ENCODE measurements around the gene ARHGEF18. TPM values are rescaled to one million over a fixed set of nuclear protein-coding genes. Genes with fewer than 3 reads are reported as not detected.

The ARHGEF18 gene
- total RNA-seq, 2 experiments from 2014 or later, result 43.6 to 56.4 TPM

GRCh38 chr19:7395360-7396066 lies 46.8 kb downstream of the ARHGEF18 start:
- CTCF ChIA-PET, result interaction anchor here (0.7 to 6.5 kb wide), 7 partner anchors 8 to 173 kb away, joined by 3 to 29 read pairs (median 4); no protein-coding TSS in a partner anchor
- no peak for DNase-seq
- no peaks in the 10 kb centered on the region for H3K27me3 Mint-ChIP-seq
- no peaks in the 10 kb centered on the region for H3K9me3 Mint-ChIP-seq (ENCODE audit: low read depth)
- H3K4me1 Mint-ChIP-seq, result peaks cover 39% of the 10 kb centered on the region
- H3K4me3 Mint-ChIP-seq, result peak overlapping the region; percentile 83
- peak overlapping the region; percentile 75 for H3K27ac Mint-ChIP-seq
- ATAC-seq, result peak; percentile 45
- peaks cover 29% of the 10 kb centered on the region for H3K36me3 Mint-ChIP-seq

- Mint-ChIP-seq H3K27me3 (no peaks in the 10 kb centered on the region), H3K9me3 (ENCODE audit: low read depth) (no peaks in the 10 kb centered on the region), H3K4me1 (peaks cover 39% of the 10 kb centered on the region), H3K4me3 (no peak overlapping the region), H3K27ac (no peak overlapping the region), H3K36me3 (peaks cover 34% of the 10 kb centered on the region)
- CTCF ChIA-PET, result interaction anchor here (1.1 to 6.5 kb wide), 2 partner anchors 44 to 69 kb away, joined by 3 to 29 read pairs; no protein-coding TSS in a partner anchor
- DNase-seq (no peak), ATAC-seq (no peak)
Observed at GRCh38 chr19:7397687-7398086, 49.0 kb downstream of the ARHGEF18 start.

Other genes starting within 250 kb of the ARHGEF18 start
- gene INSR, start 54.5 kb upstream of the ARHGEF18 start, total RNA-seq, result under 1 TPM; 0.20 to 0.63 TPM
- 1 to 10 TPM in 1 of 2 experiments, under 1 TPM in 1; 0.58 to 1.9 TPM for gene PEX11G, start 140.1 kb downstream of the ARHGEF18 start, total RNA-seq
- gene ZNF358, start 167.2 kb downstream of the ARHGEF18 start, total RNA-seq, result 10 to 100 TPM in 1 of 2 experiments, 1 to 10 TPM in 1; 8.9 to 11.3 TPM
- gene MCOLN1, start 173.7 kb downstream of the ARHGEF18 start, total RNA-seq, result 10 to 100 TPM; 15.8 to 20.7 TPM
- gene PNPLA6, start 186.8 kb downstream of the ARHGEF18 start, total RNA-seq, result 100 to 1,000 TPM; 160 to 184 TPM
- gene CAMSAP3, start 246.9 kb downstream of the ARHGEF18 start, total RNA-seq, result under 1 TPM; 0.15 to 0.30 TPM

All from activated CD8-positive, alpha-beta memory T cell treated with anti-CD3 and anti-CD28 coated beads, Interleukin-2, amount 10 ng/mL, durations not matched to agents 7 days and 5 days (primary cell).